Measurements from ENCODE around the gene PLPPR1.
"Not testable (repeated sequence)": the region's sequence is repeated elsewhere in the genome, so short reads cannot be mapped to it uniquely, and the experiment has no call there.

PLPPR1 gene

DNA sequence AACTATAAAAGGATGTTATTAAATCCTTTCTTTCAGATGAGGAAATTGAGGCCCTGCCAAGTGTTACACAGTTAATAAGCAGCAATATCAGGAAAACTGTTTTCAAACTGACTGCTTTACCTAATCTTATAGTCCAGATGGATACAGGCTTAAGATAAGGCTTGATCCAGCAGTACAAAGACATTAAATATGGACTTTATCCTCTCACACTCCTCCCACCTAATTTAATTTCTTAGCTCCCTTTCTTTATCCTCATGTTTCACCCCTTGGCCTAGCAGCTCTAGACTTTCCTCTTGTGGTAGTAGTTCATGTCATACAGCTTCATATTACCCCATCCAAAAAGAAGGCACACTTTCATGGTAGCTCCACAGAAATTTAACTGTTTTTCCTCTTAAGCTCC is 191.8 kb downstream of the PLPPR1 start:
- DNase-seq: no peak

DNA sequence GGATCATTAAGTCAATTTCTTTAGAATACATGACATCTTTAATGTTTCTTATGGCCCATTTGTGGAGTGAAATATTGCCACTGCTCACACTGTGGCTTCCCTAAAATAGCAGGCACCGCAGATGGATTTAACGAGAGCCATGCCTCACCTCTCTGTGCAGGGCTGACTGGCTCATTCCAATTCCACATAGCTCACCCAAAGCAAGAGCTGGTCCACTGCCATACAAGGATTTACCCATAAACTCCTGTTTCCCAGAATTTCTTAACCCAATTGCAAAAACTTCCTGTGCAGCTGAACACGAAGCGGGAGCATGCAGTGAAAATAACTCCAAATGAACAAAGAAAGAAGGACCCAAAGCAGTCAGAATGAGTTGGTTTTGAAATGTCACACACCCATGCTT is 196.7 kb downstream of the PLPPR1 start:
- DNase-seq: no peak

DNA sequence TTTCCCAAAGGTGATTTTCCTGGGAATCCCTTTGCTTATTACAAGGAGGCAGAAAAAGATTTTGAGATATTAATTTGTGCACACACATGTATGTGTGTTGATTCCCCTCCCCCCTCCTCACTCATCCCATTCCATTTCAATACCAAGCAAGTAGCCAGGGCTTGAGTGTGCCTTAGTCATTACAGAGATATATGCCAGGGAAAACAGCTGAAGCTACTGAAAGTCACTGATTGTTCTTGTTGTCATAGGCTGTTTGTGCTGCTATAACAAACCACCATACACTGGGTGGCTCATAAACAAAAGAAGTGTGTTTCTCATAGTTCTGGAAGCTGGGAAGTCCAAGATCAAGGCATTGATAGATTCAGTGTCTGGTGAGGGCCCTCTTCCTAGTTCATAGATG is 197.6 kb downstream of the PLPPR1 start:
- no peak for DNase-seq

DNA sequence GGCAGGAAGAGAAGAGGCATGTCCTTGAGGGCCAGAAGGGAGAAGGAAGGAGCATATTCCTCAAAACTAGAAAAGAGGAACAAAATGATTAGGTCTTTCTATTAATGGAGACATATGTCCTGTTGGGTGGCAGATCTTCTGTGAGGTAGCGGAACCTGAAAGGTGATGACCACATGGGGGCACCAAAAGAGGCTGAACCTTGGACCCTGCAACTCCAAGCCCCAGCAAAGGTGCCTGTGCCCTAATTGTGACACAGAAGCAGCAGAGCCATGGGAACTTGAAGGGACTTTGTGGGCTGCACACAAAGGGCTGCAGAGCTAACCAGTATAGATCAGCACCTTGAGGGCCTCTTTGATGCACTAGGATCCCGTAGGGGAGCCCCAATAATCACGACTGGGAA is 198.3 kb downstream of the PLPPR1 start:
- no peak for DNase-seq

DNA sequence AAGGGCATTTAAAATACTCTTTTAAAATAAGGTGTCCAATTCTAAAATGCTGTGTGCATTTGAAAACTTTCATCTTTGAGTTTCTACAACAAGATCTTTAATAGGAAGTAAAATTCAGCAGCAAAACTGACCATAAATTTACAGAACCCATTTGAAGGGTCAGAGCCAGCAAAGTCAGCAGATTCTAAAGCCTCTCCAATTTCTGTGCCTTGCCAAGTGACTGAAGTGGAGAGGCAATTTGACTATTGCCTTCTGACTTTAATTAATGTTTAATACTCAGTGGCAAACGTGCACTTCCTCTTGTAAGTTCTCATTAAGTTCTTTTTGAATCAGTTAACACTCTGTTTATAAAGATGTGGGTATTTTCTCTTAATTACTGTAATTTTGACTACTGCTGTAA is 201.1 kb downstream of the PLPPR1 start:
- DNase-seq: peak; percentile 36

DNA sequence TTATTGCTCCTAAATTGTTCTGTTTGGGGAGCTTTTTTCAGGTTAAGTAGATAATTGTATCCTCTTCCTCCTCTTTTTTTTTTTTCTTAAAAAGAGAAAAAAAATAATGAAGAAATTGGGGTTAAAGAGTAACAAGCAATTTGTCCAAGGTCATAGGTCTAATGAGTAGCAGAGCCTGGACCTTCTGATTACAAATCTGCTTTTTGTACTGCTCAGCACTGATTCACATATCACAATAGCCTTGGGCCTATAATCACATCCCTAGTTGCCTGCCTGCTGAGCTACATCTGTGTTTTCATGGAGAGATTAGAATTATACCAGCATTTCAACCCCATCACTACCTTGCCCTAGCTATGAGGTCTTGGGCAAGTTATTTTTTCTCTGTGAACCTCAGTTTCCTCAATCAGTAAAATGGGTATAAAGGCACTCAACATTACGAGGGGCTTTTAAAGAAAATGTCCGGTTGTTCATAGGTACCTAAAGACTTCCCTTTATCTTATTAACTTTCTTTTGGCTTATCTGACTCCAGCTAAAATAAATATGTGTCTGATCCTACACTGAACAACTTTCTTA is 204.0 kb downstream of the PLPPR1 start:
- no peak for DNase-seq

DNA sequence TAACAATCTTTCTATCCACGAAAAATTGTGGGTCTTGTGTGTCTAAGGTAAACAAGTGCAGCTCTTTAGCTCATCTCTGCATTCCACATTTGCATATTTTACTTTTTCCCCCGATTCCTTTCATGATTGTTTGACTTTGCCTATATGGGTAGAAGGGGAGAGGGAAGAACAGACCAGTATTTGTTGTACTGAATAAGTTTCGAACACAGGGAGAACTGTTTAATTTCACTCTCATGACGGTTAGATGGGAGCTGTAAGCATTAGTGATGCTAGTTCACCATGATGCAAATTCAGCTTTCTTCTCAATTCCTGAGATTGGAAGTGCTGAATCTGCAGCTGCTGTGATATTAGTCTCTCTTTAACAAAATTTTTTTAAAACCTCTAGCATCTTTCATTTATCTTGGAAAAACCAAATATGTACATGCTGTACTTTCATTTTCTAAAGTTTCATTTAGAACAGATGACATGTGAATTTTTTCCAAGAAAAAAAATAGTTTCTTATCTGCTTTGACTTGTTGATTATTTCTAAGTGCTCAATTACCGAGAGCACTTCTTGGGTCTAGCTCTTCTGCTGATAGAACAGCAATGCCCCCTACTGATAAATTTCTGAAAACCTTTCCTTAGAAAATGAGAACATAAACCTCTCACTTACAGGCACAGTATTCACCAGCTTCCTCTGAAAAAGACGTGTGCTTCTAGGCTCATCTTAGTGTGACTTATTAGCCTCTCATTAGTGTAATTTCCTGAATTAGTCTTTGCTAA is 206.8 kb downstream of the PLPPR1 start:
- DNase-seq: peak; percentile 81

DNA sequence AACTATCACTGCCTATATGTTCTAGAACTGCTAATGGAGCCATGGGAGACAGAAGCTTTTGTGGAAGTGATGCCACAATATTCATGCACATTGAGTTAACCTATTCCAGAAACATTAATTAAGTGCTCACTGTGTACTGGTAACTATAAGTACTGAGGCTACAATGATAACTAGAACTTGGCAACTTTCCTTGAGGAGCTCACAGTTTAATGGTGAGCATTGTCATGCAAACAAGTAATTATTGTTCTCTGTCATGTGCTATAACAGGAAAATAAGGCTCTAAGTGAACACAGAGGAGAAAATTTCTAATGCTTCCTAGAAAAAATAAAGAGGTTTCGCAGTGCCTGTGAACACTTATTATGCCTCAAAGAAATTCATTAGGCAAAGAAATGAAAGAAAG is 214.1 kb downstream of the PLPPR1 start:
- no peak for DNase-seq

DNA sequence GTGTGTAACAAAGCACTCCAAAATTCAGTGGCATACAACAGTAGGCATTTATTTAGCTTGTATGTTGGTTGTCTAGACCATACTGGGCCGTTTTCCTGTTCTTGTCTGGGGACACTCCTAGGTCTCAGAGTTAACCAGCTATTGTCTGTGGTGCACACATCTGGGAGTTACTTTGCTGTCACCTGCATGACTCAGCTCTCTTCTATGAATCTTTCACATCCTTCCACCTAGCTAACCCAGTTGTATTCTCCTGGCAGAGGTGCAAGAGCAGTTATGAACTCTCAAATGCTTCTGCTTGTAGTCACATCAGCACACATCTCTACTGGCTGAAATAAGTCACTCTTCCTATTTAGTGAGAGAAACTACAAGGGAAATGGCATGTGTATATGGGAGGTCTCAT is 218.2 kb downstream of the PLPPR1 start:
- DNase-seq: no peak

DNA sequence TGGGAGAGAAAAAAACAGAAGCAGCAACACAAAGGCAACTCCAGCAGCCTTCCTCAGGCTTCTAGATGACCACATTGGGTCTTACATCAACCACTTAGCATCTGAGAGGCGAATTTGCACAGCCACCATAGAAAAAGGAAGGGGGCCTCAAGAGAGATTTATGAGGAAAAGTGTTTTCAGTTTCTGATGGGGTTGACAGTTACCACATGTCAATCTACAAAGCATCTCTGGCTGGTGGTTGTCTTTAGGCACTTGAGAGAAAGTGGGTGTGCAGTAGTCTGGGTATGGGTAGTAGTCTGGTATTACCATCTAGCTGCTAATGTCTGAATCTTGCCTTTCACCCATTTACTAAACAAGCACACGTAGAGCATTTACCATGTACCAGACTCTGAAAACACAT is 218.8 kb downstream of the PLPPR1 start:
- DNase-seq: no peak

DNA sequence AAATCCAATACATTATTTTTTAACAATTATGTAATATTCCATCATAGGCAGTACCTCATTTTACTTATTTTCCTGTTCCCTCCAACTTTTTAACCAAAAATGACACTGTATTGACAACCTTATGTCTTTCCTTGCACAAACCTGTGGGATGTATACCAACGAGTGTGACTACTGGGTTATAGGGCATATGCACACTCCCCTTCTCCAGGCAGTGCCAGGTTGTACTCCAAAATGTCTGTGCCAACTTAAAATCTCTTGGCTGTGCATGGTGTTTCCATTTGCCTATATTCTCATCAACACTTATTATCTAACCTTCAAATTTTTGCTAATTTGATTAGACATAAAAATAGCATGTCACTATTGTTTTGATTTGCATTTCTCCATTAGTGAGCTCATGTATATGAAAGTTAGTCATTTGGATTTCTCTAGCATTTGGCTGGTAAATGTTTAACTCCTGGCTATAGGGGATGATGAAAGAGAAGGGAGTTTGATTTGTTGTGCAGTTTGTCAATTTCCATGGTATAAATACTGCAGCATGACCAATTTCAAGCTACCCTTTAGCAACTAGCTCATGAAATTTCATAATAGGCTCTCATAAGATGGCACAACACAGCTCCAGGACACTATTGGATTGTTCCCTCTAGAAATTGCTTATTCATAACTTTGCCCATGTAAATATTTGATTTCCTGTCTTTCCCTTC is 226.4 kb downstream of the PLPPR1 start:
- no peak for DNase-seq

DNA sequence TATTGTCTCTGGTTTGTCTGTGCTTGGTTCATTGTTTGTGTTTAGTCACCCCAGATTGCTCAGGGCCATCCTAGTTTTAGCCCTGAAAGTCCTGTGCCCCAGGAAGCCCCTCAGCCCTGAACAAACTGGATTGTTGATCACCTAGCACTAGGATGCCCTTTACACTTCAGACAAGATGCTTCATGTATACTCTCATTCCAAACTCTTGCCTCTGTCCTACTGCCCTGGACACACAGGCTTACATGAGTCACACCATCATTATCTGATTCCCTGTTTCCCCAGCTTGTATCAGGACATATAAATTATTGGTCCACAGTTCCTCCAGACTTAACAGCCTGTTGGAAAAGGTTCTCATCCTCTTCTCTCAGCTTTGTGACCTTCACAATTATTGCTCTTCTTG is 236.2 kb downstream of the PLPPR1 start:
- no peak for DNase-seq

DNA sequence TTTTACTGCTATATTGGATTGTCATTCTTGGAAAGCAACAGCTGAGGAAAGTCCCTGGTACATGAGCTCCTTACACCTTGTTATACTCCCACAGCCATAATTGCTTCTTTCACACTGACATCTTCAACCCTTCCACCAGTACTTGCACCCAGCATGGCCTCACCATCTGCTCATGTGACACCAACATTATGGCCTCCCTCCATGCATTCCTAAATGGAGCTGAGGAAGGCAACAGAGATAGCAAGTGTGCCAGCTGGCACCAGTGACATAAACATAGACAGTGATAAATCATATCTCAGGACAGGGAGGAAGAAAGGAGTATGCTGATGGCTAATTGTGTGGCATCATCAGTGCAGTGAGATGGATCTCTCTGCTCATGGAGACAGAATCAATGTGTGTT is 236.7 kb downstream of the PLPPR1 start:
- DNase-seq: peak; percentile 85

DNA sequence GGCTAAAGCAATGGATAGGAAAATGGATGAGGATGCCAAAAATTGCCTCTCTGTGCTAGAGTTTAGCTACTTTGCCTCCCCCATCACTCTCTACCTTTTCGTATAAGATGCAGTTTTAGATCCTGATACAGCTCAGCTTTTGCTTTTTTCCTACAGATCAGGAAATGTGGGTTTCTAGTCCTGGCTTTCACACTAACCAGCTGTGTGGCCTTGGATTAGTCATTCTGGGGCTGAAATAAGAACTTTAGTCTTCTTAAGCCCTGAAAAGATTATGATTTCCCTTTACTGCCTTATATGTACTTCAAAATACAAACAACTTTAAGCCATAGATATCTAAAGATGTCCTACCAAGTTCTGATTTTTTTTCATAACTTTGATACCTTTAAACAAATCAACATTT is 239.9 kb downstream of the PLPPR1 start:
- no peak for DNase-seq

DNA sequence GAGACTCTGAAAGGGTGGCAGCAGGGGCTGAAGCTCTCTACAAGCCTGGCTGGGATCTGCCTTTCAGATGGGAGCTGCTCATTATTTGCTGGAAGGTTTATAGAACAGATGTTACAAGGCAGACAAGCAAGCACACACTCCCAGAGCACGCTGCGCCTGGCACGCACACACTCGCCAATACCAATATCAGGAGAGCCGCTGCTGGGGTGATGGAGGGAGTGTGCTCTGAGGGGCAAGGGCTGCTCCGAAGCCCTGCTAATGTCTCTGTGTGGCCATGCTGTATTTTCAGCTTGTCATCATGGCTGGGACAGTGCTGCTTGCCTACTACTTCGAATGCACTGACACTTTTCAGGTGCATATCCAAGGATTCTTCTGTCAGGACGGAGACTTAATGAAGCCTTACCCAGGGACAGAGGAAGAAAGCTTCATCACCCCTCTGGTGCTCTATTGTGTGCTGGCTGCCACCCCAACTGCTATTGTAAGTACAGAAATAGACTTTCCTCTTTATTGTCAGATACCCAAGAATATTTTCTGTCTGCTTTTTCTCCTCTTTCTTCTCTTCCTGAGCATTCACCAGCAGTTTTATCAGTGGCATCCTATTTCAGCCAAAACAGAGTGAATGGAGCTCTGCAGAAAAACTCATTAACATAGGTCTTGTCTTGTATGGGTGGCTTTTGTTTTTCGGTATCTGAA is 241.2 kb downstream of the PLPPR1 start:
- DNase-seq: peak; percentile 94

DNA sequence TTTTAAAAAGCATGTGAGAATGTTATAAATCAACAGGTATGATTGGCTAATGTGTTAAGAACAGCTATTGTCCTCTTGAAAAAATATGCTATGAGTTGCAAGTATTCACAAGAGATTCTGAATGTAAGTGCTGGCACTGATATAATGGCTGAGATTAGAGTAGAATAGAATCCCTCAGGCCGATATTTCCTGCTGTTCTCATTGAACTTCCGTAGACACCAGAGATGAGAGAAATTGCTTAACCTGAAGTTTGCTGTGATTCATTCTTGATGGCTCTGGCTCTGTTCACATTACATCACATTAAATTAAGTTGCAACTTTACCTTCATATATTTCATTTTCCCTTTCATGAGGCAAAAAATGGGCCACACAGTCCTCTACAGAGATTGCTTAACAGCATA is 241.8 kb downstream of the PLPPR1 start:
- DNase-seq: no peak

DNA sequence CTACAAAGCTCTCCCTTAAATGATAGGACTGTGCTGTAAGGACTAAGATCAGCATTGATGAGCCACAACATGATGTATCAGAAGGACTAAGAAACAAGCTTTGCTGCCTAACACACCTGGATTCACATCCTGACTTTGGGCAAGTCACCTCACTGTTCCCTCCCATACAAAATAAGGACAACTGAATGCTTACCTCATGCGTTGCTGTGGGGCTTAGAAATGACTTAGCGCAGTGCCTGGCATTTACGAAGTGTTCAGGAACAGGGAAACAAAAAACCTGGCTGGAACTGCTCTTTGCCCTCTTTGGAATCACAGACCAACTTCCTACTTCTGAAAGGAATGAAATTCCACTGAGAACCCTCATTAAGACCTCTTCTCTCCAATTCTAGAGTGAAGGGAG is 242.6 kb downstream of the PLPPR1 start:
- no peak for DNase-seq

DNA sequence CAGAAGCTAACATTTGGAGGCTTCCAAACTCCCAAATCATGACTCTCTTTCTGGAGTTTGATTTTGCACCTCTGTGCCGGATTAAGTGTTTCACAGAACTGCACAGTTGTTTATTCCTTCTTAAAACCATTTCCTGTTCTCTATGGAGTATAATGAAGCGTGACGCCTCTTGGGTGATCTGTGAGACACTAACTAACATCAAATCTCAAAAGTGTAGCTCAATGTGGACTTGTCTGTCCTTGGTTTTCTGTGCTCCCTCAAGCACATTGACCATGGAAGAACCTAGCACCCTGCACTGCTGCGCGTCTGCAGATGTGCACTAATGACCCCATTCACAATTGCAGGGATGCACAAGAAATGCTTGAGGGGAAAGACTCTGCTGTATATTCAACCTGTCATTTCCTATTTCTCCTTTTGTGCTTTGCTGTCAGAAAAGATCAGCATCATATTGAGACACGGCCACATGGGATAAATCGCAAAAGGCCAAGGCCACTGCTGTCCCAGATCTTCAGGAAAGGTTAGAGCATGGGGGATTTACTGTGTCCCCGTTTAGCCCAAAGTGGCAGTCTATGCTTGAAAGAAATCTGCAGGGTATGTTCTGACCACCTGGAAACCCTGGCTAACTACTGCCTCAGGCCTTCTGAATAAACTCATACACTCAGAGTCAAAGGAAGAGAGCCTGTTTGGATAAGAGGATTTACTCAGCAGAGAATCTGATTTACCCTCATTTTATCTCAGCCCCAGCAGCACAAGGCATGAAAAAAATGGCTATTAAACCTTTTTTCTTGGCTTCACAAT is 246.6 kb downstream of the PLPPR1 start:
- DNase-seq: no peak

DNA sequence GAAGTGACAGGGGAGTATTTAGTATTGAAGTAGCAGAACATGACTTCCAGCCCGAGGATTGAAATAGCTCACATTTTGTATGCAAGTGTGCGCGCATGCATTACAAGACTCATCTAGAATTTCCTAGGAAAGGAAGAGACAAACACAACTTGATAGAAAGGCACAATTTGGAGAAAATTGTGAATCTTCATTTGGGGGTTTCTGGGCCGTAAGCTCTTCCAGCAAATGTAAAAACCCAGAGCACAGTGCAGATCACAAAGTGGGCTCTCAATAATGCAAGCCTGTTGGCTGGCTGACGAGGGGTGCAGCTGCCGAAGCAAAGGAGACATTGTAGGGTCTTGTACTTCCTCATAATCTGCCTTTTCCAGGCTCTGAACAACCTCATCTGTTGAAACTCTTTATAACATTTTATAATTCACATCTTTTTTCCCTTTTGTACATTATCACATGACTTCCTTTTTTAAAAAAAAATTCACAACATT is 247.3 kb downstream of the PLPPR1 start:
- DNase-seq: no peak

DNA sequence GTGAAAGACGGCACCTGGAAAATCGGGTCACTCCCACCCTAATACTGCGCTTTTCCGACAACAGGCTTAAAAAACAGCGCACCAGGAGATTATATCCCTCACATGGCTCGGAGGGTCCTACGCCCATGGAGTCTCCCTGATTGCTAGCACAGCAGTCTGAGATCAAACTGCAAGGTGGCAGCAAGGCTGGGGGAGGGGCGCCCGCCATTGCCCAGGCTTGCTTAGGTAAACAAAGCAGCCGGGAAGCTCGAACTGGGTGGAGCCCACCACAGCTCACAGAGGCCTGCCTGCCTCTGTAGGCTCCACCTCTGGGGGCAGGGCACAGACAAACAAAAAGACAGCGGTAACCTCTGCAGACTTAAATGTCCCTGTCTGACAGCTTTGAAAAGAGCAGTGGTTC is 262.5 kb downstream of the PLPPR1 start:
- DNase-seq: not testable (repeated sequence)

DNA sequence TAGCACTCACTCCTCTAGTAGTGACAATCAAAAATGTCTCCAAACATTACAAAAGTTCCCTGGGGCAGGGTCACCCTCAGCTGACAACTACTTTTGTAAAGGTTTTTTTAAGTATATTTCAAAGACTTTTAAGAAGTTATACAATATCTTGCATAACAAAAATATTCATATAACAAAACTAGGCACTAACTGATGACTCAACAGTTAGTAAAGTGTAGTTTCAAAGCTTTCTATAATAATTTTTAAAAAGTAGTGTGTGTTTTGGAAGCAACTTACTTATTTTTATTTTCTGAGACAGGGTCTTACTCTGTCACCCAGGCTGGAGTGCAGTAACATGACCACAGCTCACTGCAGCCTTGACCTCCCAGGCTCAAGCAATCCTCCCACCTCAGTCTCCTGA is 271.4 kb downstream of the PLPPR1 start:
- DNase-seq: no peak

DNA sequence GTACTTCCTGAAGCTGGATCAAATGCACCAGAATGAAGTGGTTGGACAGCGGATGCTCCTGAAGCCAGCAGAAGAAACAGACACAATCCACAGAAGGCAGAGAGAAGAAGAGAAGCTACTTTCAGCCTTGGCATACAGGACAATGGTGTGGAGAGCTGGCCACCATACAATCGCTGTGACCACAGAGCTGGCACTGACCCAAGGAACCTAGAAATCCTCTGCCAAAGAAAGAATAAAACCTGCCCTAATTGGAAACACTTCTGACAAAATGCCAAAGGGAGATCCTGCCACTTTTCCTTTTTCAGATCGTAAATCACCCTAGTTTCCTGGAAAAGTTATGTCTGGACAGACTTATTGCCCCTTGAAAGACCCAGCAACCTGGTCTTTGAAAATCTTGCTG is 278.5 kb downstream of the PLPPR1 start:
- no peak for DNase-seq
